Fibroblast of villous mesenchyme (primary cell): ENCODE data around the gene POC1A. TPM values are rescaled to one million over a fixed set of nuclear protein-coding genes. Genes with fewer than 3 reads are reported as not detected.

Experiments
- DNase-seq: peaks from one replicate; pipeline ENCODE4 v3.0.0-alpha.2; 2010; ENCODE audit warnings: low read depth
- H3K4me3 ChIP-seq: 2 replicates; pipeline ENCODE4 v1.5.1; 2011; ENCODE audit warnings: low read depth, mild to moderate bottlenecking, low read length
- CTCF ChIP-seq: IDR thresholded peaks from 2 replicates; pipeline ENCODE4 v1.5.1; 2012; ENCODE audit warnings: low read depth, mild to moderate bottlenecking, low read length; ENCODE audit not compliant: insufficient read depth
- total RNA-seq: library from RNA; depleted of rRNA; stranded (reverse); fragments of >200 nt; gene quantifications from 2 replicates; pipeline ENCODE4 v1.2.3, GENCODE V29; 2012

POC1A gene
- total RNA-seq, 1 donor: 5.6 TPM

- no peak for DNase-seq
- TF ChIP-seq CTCF: no peak
- no peak overlapping the region for H3K4me3 ChIP-seq
These were observed 33.4 kb downstream of the POC1A start for GRCh38 chr3:52120556-52121463.

GRCh38 chr3:52119826-52120225, 34.4 kb downstream of the POC1A start:
- TF ChIP-seq CTCF: no peak
- no peak overlapping the region for H3K4me3 ChIP-seq
- no peak for DNase-seq

GRCh38 chr3:52119099-52119498, 35.1 kb downstream of the POC1A start:
- no peak overlapping the region for H3K4me3 ChIP-seq
- DNase-seq: peak; percentile 28
- TF ChIP-seq CTCF: no peak

GRCh38 chr3:52118156-52118875, 35.9 kb downstream of the POC1A start:
- TF ChIP-seq CTCF: no peak
- no peak for DNase-seq
- no peak overlapping the region for H3K4me3 ChIP-seq

- no peak for DNase-seq
- no peak overlapping the region for H3K4me3 ChIP-seq
- no peak for TF ChIP-seq CTCF
These were observed 36.7 kb downstream of the POC1A start for GRCh38 chr3:52117537-52117936.

GRCh38 chr3:52112056-52112455, 42.2 kb downstream of the POC1A start:
- no peak for DNase-seq
- TF ChIP-seq CTCF: no peak
- H3K4me3 ChIP-seq: no peak overlapping the region
